ENCODE data around the gene RAB34. TPM values are rescaled to one million over a fixed set of nuclear protein-coding genes. Genes with fewer than 3 reads are reported as not detected.

RAB34 gene
- total RNA-seq, 3 donors from 2014 or later, result 6.5 to 74.4 (median 19.3) TPM

- no peak for TF ChIP-seq CTCF (IDR thresholded peaks at IDR 0.05)
- H3K4me1 ChIP-seq (ENCODE audit: low read depth), result no peaks in the 10 kb centered on the region
- DNase-seq (peak in 2 of 3 donors; percentile 33 to 40), ATAC-seq (peak; percentile 88)
- intact Hi-C loops (cut with DNase I, micrococcal nuclease), result no loop called here
- no peak overlapping the region for H3K4me3 ChIP-seq
- H3K9me3 ChIP-seq, result no peaks in the 10 kb centered on the region
- peaks cover 30% of the 10 kb centered on the region for H3K36me3 ChIP-seq (ENCODE audit: low read depth)
Observed at GRCh38 chr17:28675980-28676379, 41.7 kb downstream of the RAB34 start.

GRCh38 chr17:28675490-28675889 is 42.2 kb downstream of the RAB34 start:
- Histone ChIP-seq H3K4me1 (ENCODE audit: low read depth) (no peaks in the 10 kb centered on the region), H3K36me3 (ENCODE audit: low read depth) (peaks cover 30% of the 10 kb centered on the region), H3K4me3 (no peak overlapping the region), H3K9me3 (no peaks in the 10 kb centered on the region)
- ATAC-seq (no peak), DNase-seq (no peak)
- intact Hi-C loops (cut with DNase I, micrococcal nuclease), result no loop called here
- no peak for TF ChIP-seq CTCF (IDR thresholded peaks at IDR 0.05)

GRCh38 chr17:28669918-28670317 is 47.8 kb downstream of the RAB34 start:
- Histone ChIP-seq H3K36me3 (ENCODE audit: low read depth) (peaks cover 15% of the 10 kb centered on the region), H3K9me3 (no peaks in the 10 kb centered on the region), H3K4me1 (ENCODE audit: low read depth) (no peaks in the 10 kb centered on the region), H3K4me3 (no peak overlapping the region)
- intact Hi-C loops (cut with DNase I, micrococcal nuclease), result no loop called here
- ATAC-seq (no peak), DNase-seq (no peak)
- TF ChIP-seq CTCF (IDR thresholded peaks at IDR 0.05), result no peak

- no peaks in the 10 kb centered on the region for H3K9me3 ChIP-seq
- no peak for DNase-seq
- H3K36me3 ChIP-seq (ENCODE audit: low read depth), result peaks cover 5% of the 10 kb centered on the region
- peaks cover 15% of the 10 kb centered on the region for H3K4me1 ChIP-seq (ENCODE audit: low read depth)
- no peak for ATAC-seq
- TF ChIP-seq CTCF (IDR thresholded peaks at IDR 0.05), result no peak
- H3K4me3 ChIP-seq, result no peak overlapping the region
- intact Hi-C loops (cut with DNase I, micrococcal nuclease), result no loop called here
Observed at GRCh38 chr17:28667870-28668269, 49.8 kb downstream of the RAB34 start.

GRCh38 chr17:28665994-28666393 is 51.7 kb downstream of the RAB34 start:
- DNase-seq (no peak), ATAC-seq (no peak)
- no peak overlapping the region for H3K4me3 ChIP-seq
- H3K9me3 ChIP-seq, result no peaks in the 10 kb centered on the region
- intact Hi-C loops (cut with DNase I, micrococcal nuclease), result no loop called here
- no peak for TF ChIP-seq CTCF (IDR thresholded peaks at IDR 0.05)
- H3K36me3 ChIP-seq (ENCODE audit: low read depth), result no peaks in the 10 kb centered on the region
- H3K4me1 ChIP-seq (ENCODE audit: low read depth), result peaks cover 23% of the 10 kb centered on the region

Other genes starting within 250 kb of the RAB34 start
- 10 to 100 TPM; 14.9 to 87.0 (median 17.1) TPM for gene SLC13A2, start 244.2 kb downstream of the RAB34 start, total RNA-seq
- gene FOXN1, start 211.5 kb downstream of the RAB34 start, total RNA-seq, result under 1 TPM in 2 of 3 donors, not detected in 1; 0.46 to 0.69 TPM
- 10 to 100 TPM; 20.5 to 32.3 (median 23.2) TPM for gene UNC119, start 165.2 kb downstream of the RAB34 start, total RNA-seq
- gene PIGS, start 146.3 kb downstream of the RAB34 start, total RNA-seq, result 100 to 1,000 TPM in 1 of 3 donors, 10 to 100 TPM in 2; 52.2 to 100 (median 88.5) TPM
- gene ALDOC, start 141.0 kb downstream of the RAB34 start, total RNA-seq, result 10 to 100 TPM; 15.3 to 25.4 (median 19.7) TPM
- gene SPAG5, start 118.8 kb downstream of the RAB34 start, total RNA-seq, result 10 to 100 TPM in 2 of 3 donors, 1 to 10 TPM in 1; 7.2 to 30.3 (median 15.1) TPM
- gene RSKR, start 103.7 kb downstream of the RAB34 start, total RNA-seq, result 10 to 100 TPM; 10.0 to 15.1 (median 11.1) TPM
- 100 to 1,000 TPM; 131 to 159 (median 134) TPM for gene BLTP2, start 72.7 kb downstream of the RAB34 start, total RNA-seq
- gene SDF2, start 56.0 kb downstream of the RAB34 start, total RNA-seq, result 10 to 100 TPM; 55.0 to 67.5 (median 56.3) TPM
- 10 to 100 TPM; 47.8 to 97.7 (median 60.7) TPM for gene SUPT6H, start 55.7 kb downstream of the RAB34 start, total RNA-seq
- gene PROCA1, start 6.0 kb downstream of the RAB34 start, total RNA-seq, result 1 to 10 TPM; 1.3 to 2.0 (median 1.8) TPM
- gene RPL23A, start 2.1 kb upstream of the RAB34 start, total RNA-seq, result 1,000 to 10,000 TPM; 1,144 to 1,252 (median 1,216) TPM
- 10 to 100 TPM in 2 of 3 donors, 1 to 10 TPM in 1; 4.8 to 21.3 (median 16.8) TPM for gene TLCD1, start 8.4 kb upstream of the RAB34 start, total RNA-seq
- gene NEK8, start 10.9 kb upstream of the RAB34 start, total RNA-seq, result 1 to 10 TPM; 3.4 to 7.9 (median 6.8) TPM
- 100 to 1,000 TPM in 2 of 3 donors, 10 to 100 TPM in 1; 66.0 to 166 (median 126) TPM for gene TRAF4, start 26.1 kb upstream of the RAB34 start, total RNA-seq
- 10 to 100 TPM; 25.3 to 40.0 (median 30.0) TPM for gene FAM222B, start 124.9 kb upstream of the RAB34 start, total RNA-seq
- 10 to 100 TPM; 28.6 to 38.7 (median 35.9) TPM for gene ERAL1, start 137.1 kb upstream of the RAB34 start, total RNA-seq
- 10 to 100 TPM; 87.9 to 98.0 (median 89.8) TPM for gene FLOT2, start 179.9 kb upstream of the RAB34 start, total RNA-seq
- gene DHRS13, start 185.2 kb upstream of the RAB34 start, total RNA-seq, result 10 to 100 TPM in 1 of 3 donors, 1 to 10 TPM in 2; 7.1 to 10.1 (median 7.3) TPM
- 10 to 100 TPM; 35.9 to 59.7 (median 39.2) TPM for gene PHF12, start 233.7 kb upstream of the RAB34 start, total RNA-seq